Mucosa of descending colon (tissue), 3 donors: ENCODE data around the gene STK31. TPM values are rescaled to one million over a fixed set of nuclear protein-coding genes. Genes with fewer than 3 reads are reported as not detected.
"Not testable (repeated sequence)": the region's sequence is repeated elsewhere in the genome, so short reads cannot be mapped to it uniquely, and the experiment has no call there.

ENCODE experiments used
- ATAC-seq: fragments of 200-7000 bp; cut with Tn5 transposase; one replicate; pipeline ENCODE4 v1.9.1; 2020; ENCODE audit warnings: mild to moderate bottlenecking, moderate library complexity
- DNase-seq, 3 donors: peaks; one replicate each; pipeline ENCODE4 v3.0.0-alpha.2; 2020
- H3K36me3 ChIP-seq: fragments of 200-600 bp; one replicate; pipeline ENCODE4 v1.8.0; 2021; ENCODE audit warnings: low read depth, mild to moderate bottlenecking
- H3K4me1 ChIP-seq: fragments of 200-600 bp; one replicate; pipeline ENCODE4 v1.8.0; 2021; ENCODE audit warnings: low read depth, mild to moderate bottlenecking
- H3K4me3 ChIP-seq: fragments of 200-600 bp; one replicate; pipeline ENCODE4 v1.8.0; 2021; ENCODE audit warnings: mild to moderate bottlenecking
- H3K9me3 ChIP-seq: fragments of 200-600 bp; one replicate; pipeline ENCODE4 v1.8.0; 2021; ENCODE audit warnings: mild to moderate bottlenecking
- intact Hi-C, 2 donors: fragments of 100-400 bp; cut with DNase I in 1 of 2; cut with micrococcal nuclease in 1 of 2; formaldehyde crosslinking; loops; one replicate each; pipeline versions ENCODE4 v1.11.0 to v1.11.1; 2022; cut with DNase I, micrococcal nuclease
- total RNA-seq, 3 donors: library from RNA; stranded (reverse); fragmentation: NEBNext Ultra II Directional in 2 of 3; extraction: Animal tissue kit (Norgen Biotek cat#: 25700) in 2 of 3; gene quantifications; one replicate each; pipeline versions ENCODE4 v1.2.1 to v1.2.4, GENCODE V29; 2021 to 2023
- TF ChIP-seq, protein P1 (sequence below): fragments of 200-600 bp; IDR thresholded peaks from one replicate; pipeline ENCODE4 v1.8.0; 2022; ENCODE audit warnings: antibody characterized with exemption, mild to moderate bottlenecking
- donor health status: DM: no; HTN: no; CAD: no; lungs with moderate emphysema.
- donor health status: DM: no; HTN: no; CAD: no.
- donor health status: DM: no; HTN: yes; CAD: no.

Gene STK31
- total RNA-seq, 3 donors from 2014 or later = 0.38 to 1.3 (median 0.65) TPM

DNA sequence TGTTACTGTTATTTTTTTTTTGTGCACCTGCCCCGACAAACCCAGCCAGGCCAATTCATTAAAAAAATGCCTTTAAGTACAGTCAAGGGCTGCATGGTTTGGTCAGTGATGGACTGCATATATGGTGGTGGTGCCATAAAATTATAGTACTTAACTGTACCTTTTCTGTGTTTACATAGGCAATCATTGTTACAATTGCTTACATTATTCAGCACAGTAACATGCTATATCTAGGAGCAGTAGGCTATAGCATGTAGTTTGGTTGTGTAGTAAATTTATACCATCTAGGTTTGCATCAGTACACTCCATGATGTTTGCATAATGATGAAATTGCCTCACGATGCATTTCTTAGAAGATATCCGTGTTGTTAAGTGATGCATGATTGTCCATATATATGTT is 58.0 kb downstream of the STK31 start:
- H3K4me1 ChIP-seq = no peaks in the 10 kb centered on the region
- H3K9me3 ChIP-seq = no peaks in the 10 kb centered on the region
- intact Hi-C loops = no loop called here
- TF ChIP-seq, protein P1, sequence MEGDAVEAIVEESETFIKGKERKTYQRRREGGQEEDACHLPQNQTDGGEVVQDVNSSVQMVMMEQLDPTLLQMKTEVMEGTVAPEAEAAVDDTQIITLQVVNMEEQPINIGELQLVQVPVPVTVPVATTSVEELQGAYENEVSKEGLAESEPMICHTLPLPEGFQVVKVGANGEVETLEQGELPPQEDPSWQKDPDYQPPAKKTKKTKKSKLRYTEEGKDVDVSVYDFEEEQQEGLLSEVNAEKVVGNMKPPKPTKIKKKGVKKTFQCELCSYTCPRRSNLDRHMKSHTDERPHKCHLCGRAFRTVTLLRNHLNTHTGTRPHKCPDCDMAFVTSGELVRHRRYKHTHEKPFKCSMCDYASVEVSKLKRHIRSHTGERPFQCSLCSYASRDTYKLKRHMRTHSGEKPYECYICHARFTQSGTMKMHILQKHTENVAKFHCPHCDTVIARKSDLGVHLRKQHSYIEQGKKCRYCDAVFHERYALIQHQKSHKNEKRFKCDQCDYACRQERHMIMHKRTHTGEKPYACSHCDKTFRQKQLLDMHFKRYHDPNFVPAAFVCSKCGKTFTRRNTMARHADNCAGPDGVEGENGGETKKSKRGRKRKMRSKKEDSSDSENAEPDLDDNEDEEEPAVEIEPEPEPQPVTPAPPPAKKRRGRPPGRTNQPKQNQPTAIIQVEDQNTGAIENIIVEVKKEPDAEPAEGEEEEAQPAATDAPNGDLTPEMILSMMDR = no peak
- DNase-seq (no peak), ATAC-seq (peak; percentile 73)
- no peak overlapping the region for H3K4me3 ChIP-seq
- no peaks in the 10 kb centered on the region for H3K36me3 ChIP-seq

DNA sequence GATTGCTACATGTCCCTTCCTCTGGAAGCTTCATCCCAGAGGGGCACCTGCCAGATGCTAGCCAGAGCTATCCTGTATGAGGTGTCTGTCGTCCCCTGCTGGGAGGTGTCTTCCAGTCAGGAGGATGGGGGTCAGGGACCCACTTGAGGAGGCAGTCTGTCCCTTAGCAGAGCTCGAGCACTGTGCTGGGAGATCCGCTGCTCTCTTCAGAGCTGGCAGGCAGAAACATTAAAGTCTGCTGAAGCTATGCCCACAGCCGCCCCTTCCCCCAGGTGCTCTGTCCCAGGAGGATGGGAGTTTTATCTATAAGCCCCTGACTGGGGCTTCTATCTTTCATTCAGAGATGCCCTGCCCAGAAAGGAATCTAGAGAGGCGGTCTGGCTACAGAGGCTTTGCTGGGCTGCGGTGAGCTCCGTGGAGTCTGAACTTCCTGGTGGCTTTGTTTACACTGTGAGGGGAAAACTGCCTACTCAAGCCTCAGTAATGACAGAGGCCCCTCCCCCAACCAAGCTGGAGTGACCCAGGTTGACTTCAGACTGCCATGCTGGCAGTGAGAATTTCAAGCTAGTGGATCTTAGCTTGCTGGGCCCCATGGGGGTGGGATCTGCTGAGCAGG is 69.3 kb downstream of the STK31 start:
- ATAC-seq, intact Hi-C loops: not testable (repeated sequence)

DNA sequence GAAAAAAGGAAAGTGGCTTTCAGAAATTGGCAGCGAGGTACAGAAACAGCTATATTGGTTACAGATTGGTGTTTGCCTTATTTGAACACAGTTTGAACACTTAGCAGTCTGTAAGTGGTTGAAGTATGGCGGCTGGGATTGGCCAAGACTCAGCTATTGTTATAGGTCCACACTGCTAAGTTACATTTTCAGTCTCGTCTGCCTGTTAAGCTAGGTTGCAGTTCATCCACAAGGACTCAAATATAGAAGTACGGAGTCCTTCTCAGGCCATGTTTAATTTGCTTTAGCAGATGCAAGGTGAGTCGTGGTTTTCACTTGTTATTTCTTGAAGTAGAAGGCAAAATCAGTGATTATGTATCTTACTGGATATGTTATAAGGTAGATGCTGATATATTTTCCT is 73.1 kb downstream of the STK31 start:
- ATAC-seq = no peak

More for the DNA sequence above, 69.3 kb downstream of the STK31 start:
- not testable (repeated sequence) for H3K4me3 ChIP-seq, H3K9me3 ChIP-seq, H3K4me1 ChIP-seq, DNase-seq, H3K36me3 ChIP-seq

DNA sequence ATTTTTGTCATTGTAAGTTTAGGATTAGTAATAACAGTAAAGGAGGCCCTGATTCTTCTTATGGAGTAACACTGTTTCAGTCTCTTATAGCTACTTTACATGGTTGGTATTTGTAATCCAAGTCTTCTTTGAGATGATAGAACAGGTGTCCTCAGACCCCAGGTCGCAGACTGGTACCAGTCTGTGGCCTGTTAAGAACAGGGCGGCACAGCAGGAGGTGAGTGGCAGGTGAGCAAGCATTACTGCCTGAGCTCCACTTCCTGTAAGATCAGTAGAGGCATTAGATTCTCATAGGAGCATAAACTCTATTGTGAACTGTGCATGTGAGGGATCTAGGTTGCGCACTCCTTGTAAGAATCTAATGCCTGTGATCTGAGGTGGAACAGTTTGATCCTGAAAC is 77.3 kb downstream of the STK31 start:
- H3K4me1 ChIP-seq = no peaks in the 10 kb centered on the region
- H3K4me3 ChIP-seq = no peak overlapping the region
- intact Hi-C loops = no loop called here
- DNase-seq (no peak), ATAC-seq (no peak)
- H3K9me3 ChIP-seq = no peaks in the 10 kb centered on the region
- H3K36me3 ChIP-seq = no peaks in the 10 kb centered on the region
- TF ChIP-seq, protein P1 = no peak

More for the DNA sequence above, 73.1 kb downstream of the STK31 start:
- no peak for DNase-seq
- Histone ChIP-seq H3K4me3 (no peak overlapping the region), H3K4me1 (no peaks in the 10 kb centered on the region), H3K36me3 (no peaks in the 10 kb centered on the region), H3K9me3 (no peaks in the 10 kb centered on the region)
- TF ChIP-seq, protein P1 = no peak
- intact Hi-C loops = no loop called here

DNA sequence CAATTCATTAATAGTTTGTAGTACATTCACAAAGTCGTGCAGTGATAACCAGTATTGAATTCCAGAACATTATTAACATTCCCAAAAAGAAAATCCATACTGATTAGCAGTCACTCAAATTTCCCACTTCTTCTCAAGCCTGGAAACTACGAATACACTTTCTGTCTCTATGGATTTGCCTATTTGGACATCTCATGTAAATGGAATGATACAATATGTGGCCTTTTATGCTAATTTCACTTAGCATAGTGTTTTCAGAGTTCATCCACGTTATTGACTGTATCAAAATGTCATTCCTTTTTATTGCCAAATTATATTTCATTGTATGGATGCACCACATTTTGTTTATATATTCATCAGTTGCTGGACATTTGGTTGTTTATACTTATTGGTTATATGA is 78.8 kb downstream of the STK31 start:
- ATAC-seq (no peak), DNase-seq (no peak)
- intact Hi-C loops = no loop called here
- Histone ChIP-seq H3K9me3 (no peaks in the 10 kb centered on the region), H3K4me3 (no peak overlapping the region), H3K4me1 (no peaks in the 10 kb centered on the region), H3K36me3 (no peaks in the 10 kb centered on the region)
- TF ChIP-seq, protein P1 = no peak

DNA sequence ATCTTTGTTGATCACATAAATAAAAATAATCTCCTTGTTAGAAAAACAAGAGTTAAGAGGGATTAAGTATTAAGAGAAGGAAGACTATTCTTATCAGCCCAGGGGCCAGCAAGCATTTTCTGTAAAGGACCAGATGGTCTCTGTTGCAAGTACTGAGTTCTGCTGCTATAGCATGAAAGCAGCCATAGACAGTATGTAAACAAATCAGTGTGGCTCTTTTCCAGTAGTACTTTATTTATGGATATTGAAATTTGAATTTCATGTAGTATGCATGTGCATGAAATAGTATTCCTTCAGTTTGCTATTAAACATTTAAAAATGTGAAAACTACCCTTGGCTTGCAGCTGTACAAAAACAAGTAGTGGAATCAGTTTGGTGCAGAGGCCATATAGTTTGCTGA is 81.7 kb downstream of the STK31 start:
- H3K36me3 ChIP-seq = no peaks in the 10 kb centered on the region
- DNase-seq = no peak
- TF ChIP-seq, protein P1 = no peak
- peaks cover 25% of the 10 kb centered on the region for H3K9me3 ChIP-seq
- intact Hi-C loops = no loop called here
- H3K4me3 ChIP-seq = no peak overlapping the region
- H3K4me1 ChIP-seq = no peaks in the 10 kb centered on the region
- ATAC-seq = no peak
